Stimulated activated CD8-positive, alpha-beta memory T cell treated with anti-CD3 and anti-CD28 coated beads, Interleukin-12 subunit alpha, Interleukin-12 subunit beta, amount 100 ng/mL, for 4 hours (primary cell): ENCODE results near the gene USP20.
"Not testable (repeated sequence)": the region's sequence is repeated elsewhere in the genome, so short reads cannot be mapped to it uniquely, and the experiment has no call there.

Experiments
- DNase-seq: peaks from one replicate; pipeline ENCODE4 v3.0.0-alpha.2; 2020; ENCODE audit warnings: low read depth

Gene USP20

DNA sequence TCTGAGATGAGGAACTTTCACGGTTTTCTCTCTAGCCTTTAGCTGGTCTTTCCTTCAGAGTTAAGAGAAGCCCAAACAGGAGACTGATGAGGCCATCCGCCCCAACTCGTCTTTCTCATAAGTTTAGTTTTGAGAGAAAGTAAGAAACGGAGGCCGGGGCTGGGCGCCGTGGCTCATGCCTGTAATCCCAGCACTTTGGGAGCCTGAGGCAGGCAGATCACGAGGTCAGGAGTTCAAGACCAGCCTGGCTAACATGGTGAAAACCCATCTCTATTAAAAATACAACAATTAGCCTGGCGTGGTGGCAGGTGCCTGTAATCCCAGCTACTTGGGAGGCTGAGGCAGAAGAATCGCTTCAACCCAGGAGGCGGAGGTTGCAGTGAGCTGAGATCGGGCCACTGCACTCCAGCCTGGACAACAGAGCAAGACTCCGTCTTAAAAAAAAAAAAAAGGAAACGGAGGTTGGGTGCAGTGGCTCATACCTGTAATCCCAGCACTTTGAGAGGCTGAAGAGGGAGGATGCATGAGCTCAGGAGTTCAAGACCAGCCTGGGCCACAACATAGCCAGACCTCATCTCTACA is 55.6 kb downstream of the USP20 start:
- DNase-seq = not testable (repeated sequence)

DNA sequence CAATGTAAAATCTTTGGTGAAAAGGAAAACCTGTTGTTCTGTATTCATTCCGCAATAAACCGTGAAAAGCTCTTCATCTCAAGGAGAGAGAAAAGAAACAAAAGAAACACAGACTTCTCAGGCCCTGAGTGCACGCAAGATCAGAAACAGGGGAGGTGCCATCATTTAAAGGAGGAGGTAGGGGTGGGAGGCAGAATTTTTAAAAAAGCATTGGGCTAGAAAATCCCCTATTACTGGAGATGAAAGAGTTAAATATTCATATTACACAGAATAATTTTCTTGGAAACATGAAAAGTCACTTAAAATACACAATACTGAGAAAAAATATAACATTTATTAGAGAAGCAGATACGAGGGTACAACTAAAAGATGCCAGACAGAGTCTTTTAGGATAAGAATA is 56.3 kb downstream of the USP20 start:
- no peak for DNase-seq

DNA sequence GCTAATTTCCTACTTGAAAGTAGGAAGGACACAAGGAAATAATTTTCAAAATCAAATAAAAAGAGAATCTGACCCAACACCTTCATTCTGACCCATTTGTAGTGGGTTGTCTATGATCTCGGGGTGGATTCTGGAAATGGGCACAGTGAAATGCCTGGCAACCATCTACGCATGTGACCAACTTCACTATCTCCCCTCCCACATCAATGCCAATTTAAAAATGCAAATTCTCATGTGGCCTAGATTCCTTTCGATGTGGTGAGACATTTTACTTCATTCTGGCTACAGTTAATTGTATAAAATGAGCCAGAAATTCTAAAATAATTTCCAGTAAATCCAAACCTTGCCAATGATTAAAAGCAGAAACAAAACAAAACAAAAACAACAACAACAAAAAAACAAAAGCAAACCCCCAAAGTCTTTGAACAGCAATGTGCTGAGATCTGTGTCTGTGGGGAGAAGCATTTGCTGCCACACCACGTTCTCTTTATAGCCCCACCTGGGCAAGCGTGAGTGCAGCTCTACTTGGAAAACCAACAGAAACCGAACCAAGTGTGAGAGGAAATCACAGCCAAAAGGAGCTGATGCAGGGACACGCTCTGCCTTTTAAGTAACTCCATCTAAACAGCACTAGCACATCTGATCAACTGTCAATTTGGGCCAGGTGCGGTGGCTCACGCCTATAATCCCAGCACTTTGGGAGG is 59.0 kb downstream of the USP20 start:
- DNase-seq = no peak

DNA sequence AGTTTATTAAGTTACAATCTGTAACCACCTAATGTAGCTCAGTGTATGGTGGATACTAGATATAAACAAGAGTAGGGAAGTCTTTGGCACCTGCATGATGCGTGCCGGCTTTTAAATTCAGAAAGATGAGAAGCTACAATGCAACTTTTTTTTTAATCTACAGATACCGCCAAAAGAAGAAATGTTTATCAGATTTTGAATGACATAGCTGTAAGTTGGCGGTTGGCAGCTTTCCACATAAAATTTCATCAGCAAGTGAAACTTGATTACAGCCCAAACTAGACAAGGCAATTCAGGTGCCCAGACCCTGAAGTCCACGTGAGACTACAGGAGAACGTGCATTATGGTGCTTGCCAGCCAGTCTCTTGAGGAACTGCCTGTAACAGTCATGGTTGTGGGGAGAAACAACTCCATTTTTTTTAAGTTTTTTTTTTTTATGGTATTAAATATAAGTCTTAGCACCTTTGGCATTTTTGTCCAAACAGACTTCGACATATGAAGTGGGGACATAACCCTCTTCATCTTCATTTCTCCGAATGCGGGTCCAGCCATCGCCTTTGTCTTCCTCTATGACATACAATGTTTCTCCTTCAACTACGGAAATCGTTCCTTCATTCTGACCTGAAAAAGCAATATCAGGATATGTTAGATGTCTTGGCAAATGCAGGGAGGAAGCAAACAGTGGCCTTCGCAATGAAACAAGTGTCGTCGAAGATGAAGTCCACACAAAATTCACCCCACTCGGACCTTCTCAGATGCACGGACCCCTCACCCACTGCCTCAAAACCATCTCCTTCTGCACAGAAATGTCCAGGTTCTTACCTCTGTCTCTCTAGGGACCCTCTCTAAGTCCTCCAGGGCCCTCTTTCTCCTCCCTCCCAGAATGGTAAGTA is 60.4 kb downstream of the USP20 start:
- DNase-seq = no peak

DNA sequence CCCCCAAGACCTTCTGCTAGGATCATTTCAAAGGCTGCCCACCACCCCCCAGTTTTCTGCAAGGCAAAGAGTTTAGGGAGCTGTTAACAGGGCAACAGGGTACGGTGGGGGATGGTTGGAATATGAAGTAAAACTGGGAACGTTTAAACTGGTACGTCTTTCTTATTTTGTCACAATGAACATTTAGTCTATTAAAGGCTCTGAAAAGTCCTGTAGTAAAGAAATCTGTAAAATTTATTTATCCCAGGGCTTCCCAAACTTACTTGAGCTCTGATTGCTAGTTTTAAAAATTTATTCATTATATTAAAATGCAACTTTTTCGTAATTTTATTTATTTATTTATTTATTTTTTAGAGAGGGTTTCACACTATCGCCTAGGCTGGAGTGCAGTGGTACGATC is 62.0 kb downstream of the USP20 start:
- no peak for DNase-seq

DNA sequence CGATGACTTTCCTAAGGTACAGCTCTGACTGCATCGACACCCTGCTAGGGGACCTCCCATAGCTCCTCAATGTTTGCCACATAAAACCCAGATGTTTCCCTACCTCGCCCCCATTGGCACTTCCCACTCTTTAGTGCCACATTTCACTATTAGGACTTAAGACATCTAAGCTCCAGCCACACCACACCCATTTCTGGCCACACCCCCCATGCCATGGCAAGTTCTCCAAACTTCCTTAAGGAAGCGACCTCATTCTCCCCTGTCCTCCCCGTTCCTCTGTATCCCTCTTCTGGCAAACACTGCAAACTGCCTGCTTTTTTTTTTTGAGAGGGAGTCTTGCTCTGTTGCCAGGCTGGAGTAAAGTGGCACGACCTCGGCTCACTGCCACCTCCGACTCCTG is 62.9 kb downstream of the USP20 start:
- no peak for DNase-seq

DNA sequence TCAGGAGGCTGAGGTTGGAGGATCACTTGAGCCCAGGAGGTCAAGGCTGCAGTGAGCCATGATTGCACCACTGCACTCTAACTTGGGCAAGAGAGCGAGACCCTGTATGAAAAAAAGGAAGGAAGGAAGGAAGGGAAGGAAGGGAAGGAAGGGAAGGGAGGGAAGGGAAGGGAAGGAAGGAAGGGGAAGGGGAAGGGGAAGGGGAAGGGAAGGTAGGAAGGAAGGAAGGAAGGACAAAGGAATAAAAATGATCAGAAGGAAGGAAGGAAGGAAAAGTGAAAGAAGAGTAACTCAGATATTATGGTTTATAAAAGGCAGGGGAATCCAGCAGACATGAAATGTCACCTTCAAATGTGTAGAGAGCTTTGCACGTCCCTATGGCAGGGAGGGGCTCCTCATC is 64.4 kb downstream of the USP20 start:
- DNase-seq = no peak

DNA sequence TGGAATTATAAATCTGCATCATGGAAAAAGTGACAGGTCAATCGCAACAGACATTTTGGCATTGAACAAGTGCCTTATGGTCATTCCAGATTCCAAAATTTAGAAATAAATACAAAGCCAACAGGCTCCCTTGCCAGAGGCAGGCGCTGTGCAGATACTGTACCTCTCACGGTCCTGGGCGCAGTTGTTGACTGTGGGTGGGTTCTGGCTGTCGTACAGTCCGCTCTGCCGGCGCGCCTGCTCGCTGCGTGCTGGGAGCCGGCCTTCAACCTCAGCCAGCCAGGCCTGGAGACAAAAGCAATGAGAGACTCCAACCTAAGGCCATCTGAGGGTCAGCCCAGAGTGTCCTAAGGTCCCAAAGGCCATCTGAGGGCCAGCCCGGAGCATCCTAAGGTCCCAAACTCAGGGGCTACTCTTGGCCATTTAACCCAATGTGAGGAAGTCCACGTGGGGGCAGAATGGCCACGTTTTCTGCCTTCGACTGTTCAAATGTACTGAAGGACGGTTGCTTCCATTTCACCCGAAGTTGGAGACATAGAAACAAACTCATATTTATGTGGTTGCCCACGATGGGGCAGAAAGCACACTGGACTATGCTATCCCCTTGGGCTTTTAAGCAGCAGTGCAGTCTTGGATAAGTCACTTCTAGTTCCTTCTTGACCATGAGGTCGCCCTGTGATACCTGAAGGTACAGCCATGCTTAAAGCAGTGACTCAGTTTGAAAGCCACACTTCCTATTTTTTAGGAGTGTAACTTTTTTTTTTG is 65.2 kb downstream of the USP20 start:
- DNase-seq = no peak

DNA sequence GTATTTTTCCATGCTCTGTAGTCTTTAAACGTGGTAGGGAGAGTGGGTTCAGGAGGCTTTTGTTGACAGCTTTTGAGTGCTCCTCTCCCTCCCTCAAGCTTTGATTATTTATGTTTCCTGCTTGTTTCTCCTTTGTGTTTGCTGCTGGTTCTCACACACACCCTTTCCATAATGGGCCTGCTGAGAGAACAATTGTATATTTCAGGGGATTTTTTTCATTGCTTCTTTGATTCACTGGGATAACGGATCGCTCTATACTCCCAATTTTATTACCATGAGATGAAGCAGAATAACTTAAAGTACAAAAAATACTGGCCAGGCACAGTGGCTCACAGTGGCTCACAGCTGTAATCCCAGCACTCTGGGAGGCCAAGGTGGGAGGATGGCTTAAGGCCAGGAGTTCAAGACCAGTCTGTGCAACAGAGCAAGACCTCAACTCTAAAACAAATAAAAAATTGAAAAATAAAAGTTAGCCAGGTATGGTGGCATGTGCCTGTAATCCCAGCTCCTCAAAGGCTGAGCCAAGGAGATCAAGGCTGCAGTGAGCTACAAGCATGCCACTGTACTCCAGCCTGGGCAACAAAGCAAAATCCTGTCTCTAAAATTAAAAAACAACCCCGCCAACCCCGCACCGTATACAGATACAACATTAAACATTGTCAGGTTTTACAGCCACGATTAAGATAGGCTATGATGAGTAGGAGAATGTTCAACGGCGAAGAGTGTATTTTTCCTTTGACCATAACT is 66.9 kb downstream of the USP20 start:
- DNase-seq = no peak

DNA sequence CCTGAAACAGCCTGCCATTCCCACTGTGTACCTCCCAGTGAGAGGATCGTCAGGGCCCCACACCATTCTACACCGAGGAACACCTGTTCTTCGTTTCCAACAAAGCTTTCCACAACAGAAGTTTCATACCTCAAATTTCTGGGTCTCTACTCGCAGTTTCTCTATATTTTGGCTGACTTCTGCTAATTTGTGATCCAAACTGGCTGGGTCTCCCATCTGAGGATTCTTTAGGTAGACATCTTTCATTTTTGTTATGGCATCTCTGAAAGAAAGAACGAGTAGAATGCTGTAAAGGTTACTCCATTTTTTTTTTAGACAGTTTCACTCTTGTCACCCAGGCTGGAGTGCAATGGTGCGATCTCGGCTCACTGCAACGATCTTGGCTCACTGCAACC is 67.5 kb downstream of the USP20 start:
- DNase-seq = no peak

DNA sequence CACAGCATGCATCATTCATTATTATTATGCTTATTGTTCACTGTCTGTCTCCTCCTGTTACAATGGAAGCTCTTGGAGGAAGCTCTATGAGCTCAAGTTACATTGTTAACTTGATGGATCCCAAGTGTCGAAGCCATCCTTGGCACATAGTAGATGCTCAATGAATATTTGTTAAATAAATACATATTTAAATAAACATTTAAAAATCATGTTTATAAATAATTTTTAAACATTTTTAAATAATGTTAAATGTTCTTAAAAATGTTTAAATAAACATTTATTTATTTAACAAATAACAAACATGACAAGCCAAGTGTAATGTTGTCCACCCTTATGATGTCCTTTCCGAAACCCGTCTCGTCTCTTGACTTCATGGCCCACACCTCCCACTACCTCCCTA is 69.5 kb downstream of the USP20 start:
- DNase-seq = no peak

DNA sequence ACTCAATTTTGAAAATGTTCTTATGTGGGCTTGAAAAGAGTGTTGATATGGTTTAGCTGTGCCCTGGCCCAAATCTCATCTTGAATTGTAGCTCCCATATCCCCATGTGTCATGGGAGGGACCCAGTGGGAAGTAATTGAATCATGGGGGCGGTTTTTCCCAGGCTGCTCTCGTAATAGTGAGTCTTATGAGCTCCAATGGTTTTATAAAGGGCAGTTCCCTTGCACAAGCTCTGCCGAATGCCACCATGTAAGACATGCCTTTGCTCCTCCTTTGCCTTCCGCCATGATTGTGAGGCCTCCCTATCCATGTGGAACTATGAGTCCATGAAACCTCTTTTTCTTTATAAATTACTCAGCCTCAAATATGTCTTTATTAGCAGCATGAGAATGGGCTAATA is 71.0 kb downstream of the USP20 start:
- no peak for DNase-seq

DNA sequence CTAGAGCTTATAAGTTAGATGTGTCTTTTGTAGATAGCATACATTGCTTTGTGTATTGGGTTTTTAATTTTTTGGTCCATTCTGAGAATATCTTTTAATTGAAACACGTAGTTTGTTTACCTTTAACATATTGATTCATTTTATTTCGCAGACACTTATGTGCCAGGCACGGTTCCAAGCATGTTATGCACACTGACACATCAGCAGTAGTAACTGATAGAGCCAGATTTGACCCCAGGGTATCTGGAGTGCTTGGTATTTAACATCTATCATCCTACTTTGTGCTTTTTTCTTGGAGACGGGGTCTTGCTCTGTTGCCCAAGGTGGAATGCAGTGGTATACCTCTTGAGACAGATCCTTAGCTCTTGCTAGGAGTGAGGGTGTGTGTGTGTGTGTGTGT is 71.9 kb downstream of the USP20 start:
- DNase-seq = no peak

DNA sequence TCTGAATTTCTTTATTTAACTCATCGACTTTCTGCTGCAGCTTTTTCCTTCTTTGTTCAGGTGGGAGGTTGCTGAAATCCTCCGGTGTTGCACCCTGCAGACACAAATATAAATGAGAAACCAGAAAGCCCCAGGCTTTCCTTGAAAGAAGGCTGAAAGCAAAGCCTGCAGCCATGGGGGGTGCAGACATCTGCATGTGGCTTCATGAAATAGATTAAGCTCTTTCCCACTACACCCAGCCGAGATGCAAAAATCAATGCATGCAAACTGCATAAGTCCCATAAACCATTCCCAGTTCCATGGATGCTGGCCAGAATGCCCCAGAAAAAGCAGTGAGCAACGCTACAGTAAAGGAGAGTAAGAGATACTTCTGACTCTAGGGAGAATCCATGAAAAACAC is 73.6 kb downstream of the USP20 start:
- no peak for DNase-seq

DNA sequence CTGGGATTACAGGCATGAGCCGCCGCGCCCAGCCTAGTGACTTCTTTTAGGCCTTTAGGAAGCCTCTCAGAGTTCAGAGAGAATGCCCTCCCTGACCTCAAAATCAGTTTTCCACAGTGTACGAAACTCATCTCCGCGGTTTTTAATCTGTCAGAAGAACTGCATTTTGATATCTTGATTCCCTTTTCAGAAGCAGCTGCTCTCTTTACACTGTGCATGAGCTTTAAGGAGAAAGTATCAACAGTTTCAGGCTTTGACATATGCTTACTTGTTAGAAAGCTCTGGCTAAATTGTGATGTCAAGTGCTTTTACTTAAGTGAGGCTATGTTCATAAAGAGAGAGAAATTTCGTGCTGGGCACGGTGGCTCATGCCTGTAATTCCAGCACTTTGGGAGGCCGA is 74.6 kb downstream of the USP20 start:
- DNase-seq = no peak

DNA sequence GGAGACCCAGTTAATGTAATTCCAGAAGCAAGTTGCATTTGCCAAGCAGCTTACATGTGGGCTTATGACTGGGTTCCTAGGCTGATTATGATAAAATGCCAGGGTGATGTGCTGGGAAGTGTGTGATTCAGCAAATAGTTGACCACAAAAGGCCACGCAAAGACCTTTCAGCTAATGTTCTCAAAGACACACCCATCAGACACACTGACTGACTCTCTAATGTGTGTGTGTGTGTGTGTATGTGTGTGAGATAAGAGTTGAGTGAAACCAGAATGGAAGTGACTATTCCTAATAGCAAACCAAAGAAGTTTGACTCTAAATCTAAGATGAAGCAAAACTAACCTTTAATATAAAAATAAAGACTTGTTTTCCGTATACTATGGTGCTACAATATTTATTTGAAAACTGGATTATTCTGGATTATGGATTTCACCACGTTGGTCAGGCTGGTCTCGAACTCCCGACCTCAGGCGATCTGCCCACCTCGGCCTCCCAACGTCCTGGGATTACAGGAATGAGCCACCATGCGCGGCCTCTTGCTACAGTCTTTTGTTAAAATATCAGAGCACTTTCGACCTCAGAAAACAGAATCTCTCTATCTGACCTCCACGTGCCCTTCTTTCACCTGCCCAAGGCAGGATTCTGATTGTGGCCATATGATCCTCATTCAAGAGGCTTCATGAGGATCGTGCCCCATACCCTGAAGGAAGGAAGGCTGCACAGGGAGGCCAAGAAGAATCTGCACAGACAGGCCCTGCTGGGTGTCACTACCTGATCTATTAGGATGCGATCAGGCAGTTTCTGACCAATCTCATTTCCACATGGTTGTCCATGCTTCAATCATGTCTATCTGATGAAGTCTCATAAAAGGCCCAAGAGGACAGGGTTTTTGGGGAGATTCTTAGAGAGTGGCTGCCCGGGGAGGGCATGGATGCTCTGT is 75.6 kb downstream of the USP20 start:
- no peak for DNase-seq

DNA sequence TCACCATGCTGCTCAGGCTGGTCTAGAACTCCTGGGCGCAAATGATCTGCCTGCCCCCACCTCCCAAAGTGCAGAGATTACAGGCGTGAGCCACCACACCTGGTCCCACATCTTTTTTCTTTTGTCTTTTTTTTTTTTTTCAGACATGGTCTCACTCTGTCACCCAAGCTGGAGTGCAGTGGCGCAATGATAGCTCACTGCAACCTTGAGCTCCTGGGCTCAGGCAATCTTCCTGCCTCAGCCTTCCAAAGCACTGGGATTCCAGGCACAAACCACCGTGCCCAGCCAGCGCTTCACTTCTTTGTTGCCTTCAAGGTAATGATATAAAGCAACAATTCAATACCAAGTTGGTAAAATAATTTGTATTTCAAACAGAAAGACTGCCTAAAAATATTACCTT is 78.8 kb downstream of the USP20 start:
- DNase-seq = no peak

DNA sequence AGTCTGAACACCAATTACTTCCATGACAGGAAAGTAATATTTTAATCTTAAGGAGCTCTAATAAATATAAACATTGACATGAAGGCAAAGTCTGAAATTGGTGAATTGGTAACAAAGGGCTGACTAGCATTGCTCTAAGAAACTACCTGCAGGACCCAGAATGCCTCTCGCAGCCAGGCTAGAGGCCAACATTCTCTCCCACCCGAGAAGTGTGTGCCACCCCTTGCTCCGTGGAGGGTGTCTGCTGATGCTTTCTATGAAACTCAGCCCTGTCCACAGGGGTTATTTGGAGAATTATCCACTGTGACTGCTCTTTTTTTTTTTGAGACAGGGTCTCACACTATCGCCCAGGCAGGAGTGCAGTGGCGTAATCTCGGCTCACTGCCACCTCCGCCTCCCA is 81.4 kb downstream of the USP20 start:
- no peak for DNase-seq

DNA sequence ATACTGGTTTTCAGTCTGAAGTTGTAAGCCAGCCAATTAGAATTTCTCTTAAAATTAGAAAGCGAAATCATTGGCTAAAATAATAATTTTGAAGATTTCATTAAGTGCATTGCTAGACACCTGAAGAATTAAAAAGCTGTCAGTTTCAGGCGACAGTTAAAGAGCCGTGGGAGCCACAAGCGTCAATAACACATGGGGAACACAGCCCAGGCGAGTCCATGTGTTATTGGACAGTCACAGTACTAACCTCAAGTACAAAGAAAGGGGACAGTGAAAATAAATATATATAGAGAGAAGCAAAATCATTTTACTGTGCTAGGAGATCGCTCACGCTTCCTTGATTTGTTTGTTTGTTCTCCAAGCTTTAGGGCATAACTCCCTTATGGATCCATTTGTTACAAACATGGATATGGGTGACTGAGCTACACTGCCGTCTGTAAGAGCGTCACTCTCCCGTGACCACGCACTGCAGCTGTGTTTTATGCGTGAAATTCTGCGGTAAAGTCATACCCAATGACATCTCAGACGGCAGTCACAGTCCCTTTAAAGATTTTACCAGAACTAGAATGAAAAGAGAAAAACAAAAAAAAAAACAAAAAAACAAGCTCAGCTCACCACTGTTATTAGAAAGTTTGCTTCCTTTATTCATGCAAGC is 83.2 kb downstream of the USP20 start:
- DNase-seq = no peak

DNA sequence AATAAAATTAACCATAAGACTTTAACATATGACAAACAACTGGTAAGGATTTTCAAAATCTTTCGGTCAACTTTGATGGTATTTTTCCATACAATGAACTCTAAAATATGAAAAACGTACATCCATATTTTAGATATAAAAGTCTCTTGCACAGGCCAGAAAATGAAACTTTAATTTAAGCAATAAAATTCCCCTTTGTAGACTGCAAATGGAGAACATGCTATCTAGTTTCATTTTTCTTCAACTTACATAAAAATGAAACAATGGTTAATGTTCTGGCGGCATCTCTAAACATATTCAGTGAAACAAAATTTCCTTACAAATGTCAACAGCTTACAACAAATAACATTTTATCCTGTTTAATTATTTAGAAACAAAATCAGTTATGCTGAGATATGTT is 84.0 kb downstream of the USP20 start:
- no peak for DNase-seq
